ENCODE results near the gene INTS1.
A peak's percentile ranks its signal among the peaks of the same experiment; 100 is the strongest.

DNA sequence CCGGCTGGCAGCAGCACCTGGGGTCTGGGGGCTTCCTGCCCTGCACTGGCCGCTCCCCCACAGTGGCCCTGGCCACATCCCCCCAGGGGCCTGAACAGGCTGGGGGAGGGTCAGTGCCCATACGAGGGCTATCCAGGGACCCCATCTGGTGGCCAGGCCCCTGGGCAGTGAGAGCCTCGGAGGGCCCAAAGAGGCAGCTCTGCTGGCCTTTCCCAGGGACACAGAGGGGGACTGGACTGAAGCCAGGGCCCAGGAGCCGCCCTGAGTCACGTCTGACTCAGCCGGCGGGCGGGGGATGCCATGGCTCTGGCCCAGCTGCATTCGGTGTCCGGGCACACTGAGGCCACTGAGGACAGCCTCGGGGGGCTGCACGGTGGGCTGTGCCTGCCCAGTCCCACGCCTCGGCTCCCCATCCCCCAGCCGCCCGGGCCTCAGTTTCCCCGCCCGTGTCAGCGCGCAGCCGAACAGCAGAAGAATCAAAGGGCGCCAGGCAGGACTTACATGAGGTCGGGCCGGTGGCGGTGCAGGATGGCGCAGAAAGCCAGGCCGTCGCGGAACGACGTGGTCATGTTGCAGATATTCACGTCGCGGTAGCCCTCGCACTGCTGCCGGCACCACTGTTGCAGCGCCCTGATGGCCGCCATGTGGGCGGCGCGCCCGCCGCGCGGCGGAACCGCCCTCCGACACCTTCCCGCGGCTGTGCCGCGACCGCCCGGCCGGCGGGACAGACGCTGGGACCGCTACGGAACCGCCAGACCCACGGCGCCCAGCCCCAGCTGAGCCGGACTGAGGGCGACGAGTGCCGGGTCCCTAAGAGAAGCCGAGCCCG lies 45.3 kb downstream of the INTS1 start, which contains the start of gene MICALL2:
- TF ChIP-seq, protein P1, sequence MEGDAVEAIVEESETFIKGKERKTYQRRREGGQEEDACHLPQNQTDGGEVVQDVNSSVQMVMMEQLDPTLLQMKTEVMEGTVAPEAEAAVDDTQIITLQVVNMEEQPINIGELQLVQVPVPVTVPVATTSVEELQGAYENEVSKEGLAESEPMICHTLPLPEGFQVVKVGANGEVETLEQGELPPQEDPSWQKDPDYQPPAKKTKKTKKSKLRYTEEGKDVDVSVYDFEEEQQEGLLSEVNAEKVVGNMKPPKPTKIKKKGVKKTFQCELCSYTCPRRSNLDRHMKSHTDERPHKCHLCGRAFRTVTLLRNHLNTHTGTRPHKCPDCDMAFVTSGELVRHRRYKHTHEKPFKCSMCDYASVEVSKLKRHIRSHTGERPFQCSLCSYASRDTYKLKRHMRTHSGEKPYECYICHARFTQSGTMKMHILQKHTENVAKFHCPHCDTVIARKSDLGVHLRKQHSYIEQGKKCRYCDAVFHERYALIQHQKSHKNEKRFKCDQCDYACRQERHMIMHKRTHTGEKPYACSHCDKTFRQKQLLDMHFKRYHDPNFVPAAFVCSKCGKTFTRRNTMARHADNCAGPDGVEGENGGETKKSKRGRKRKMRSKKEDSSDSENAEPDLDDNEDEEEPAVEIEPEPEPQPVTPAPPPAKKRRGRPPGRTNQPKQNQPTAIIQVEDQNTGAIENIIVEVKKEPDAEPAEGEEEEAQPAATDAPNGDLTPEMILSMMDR (conservative IDR thresholded peaks at IDR 0.05; ENCODE audit: low read depth in 2 of 2) = no peak
- TF ChIP-seq EZH2 (IDR thresholded peaks at IDR 0.05; ENCODE audit: low read depth, unreplicated experiment) (no peak), REST (IDR thresholded peaks at IDR 0.05; ENCODE audit: unreplicated experiment) (no peak), POLR2AphosphoS5 (IDR thresholded peaks at IDR 0.05; ENCODE audit: low read depth) (peak; percentile 78), EZH2phosphoT487 (IDR thresholded peaks at IDR 0.05; ENCODE audit: unreplicated experiment) (no peak), STAT1 (IDR thresholded peaks at IDR 0.05; ENCODE audit: unreplicated experiment) (no peak), ETS1 (IDR thresholded peaks at IDR 0.05) (no peak), ZNF331 (CRISPR knock-in tag; IDR thresholded peaks at IDR 0.05; ENCODE audit: low read depth) (no peak), NANOG (IDR thresholded peaks at IDR 0.05; ENCODE audit: borderline replicate concordance) (no peak), JUNB (IDR thresholded peaks at IDR 0.05; ENCODE audit: unreplicated experiment) (no peak), ZNF114 (CRISPR knock-in tag; IDR thresholded peaks at IDR 0.05) (no peak), CREB1 (CRISPR knock-in tag; IDR thresholded peaks at IDR 0.05; ENCODE audit: low read depth) (no peak)
- TF ChIP-seq, protein P2, sequence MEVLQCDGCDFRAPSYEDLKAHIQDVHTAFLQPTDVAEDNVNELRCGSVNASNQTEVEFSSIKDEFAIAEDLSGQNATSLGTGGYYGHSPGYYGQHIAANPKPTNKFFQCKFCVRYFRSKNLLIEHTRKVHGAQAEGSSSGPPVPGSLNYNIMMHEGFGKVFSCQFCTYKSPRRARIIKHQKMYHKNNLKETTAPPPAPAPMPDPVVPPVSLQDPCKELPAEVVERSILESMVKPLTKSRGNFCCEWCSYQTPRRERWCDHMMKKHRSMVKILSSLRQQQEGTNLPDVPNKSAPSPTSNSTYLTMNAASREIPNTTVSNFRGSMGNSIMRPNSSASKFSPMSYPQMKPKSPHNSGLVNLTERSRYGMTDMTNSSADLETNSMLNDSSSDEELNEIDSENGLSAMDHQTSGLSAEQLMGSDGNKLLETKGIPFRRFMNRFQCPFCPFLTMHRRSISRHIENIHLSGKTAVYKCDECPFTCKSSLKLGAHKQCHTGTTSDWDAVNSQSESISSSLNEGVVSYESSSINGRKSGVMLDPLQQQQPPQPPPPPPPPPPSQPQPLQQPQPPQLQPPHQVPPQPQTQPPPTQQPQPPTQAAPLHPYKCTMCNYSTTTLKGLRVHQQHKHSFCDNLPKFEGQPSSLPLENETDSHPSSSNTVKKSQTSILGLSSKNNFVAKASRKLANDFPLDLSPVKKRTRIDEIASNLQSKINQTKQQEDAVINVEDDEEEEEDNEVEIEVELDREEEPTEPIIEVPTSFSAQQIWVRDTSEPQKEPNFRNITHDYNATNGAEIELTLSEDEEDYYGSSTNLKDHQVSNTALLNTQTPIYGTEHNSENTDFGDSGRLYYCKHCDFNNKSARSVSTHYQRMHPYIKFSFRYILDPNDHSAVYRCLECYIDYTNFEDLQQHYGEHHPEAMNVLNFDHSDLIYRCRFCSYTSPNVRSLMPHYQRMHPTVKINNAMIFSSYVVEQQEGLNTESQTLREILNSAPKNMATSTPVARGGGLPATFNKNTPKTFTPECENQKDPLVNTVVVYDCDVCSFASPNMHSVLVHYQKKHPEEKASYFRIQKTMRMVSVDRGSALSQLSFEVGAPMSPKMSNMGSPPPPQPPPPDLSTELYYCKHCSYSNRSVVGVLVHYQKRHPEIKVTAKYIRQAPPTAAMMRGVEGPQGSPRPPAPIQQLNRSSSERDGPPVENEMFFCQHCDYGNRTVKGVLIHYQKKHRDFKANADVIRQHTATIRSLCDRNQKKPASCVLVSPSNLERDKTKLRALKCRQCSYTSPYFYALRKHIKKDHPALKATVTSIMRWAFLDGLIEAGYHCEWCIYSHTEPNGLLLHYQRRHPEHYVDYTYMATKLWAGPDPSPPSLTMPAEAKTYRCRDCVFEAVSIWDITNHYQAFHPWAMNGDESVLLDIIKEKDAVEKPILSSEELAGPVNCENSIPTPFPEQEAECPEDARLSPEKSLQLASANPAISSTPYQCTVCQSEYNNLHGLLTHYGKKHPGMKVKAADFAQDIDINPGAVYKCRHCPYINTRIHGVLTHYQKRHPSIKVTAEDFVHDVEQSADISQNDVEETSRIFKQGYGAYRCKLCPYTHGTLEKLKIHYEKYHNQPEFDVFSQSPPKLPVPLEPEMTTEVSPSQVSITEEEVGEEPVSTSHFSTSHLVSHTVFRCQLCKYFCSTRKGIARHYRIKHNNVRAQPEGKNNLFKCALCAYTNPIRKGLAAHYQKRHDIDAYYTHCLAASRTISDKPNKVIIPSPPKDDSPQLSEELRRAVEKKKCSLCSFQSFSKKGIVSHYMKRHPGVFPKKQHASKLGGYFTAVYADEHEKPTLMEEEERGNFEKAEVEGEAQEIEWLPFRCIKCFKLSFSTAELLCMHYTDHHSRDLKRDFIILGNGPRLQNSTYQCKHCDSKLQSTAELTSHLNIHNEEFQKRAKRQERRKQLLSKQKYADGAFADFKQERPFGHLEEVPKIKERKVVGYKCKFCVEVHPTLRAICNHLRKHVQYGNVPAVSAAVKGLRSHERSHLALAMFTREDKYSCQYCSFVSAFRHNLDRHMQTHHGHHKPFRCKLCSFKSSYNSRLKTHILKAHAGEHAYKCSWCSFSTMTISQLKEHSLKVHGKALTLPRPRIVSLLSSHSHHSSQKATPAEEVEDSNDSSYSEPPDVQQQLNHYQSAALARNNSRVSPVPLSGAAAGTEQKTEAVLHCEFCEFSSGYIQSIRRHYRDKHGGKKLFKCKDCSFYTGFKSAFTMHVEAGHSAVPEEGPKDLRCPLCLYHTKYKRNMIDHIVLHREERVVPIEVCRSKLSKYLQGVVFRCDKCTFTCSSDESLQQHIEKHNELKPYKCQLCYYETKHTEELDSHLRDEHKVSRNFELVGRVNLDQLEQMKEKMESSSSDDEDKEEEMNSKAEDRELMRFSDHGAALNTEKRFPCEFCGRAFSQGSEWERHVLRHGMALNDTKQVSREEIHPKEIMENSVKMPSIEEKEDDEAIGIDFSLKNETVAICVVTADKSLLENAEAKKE (CRISPR knock-in tag; IDR thresholded peaks at IDR 0.05) = no peak

Data from GM23338 (cell line).